Lung microvascular endothelial cell (primary cell): ENCODE data around the gene CCDC3. TPM values are rescaled to one million over a fixed set of nuclear protein-coding genes. Genes with fewer than 3 reads are reported as not detected.

Experiments used
- DNase-seq, 2 donors: peaks; one replicate each; pipeline versions ENCODE4 v3.0.0 to v3.0.0-alpha.2; 2010; ENCODE audit warnings: low read depth in 2 of 2
- total RNA-seq: library from RNA; depleted of rRNA; stranded (reverse); fragments of >200 nt; gene quantifications from 2 replicates; pipeline ENCODE4 v1.2.1, GENCODE V29; 2014

The CCDC3 gene
- total RNA-seq, 1 donor from 2014 or later = 0.60 TPM

- DNase-seq = no peak
These were observed 39.9 kb downstream of the CCDC3 start for GRCh38 chr10:12961416-12962205.

- DNase-seq = no peak
These were observed 40.6 kb downstream of the CCDC3 start for GRCh38 chr10:12960941-12961340.

DNA sequence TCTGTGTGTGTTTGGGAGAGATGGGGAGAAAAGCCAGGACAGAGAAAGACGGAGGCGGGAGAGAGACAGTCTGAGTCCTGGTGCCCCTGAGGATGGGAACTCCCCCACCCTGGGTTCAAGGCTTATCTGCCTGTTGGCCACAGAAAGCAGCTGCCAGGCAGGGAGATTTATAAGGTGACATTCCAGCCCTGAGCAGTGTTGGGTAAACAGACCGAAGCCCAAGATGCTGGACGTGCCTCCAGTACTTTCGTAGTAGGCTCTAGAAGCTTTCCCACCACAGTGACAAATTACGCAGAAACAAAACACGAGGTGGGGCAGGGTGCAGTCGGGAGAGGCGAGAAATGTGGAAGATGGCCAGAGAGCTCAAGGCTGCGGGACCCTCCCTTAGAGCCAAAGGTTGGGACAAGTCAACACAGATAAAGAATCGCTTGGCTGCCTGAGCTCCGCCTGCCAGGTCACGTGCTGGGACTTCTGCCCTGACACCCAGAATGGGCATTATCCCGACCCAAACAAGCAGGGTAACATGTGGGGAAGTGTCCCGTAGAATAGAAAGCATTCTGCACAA is 41.1 kb downstream of the CCDC3 start:
- DNase-seq = no peak

DNA sequence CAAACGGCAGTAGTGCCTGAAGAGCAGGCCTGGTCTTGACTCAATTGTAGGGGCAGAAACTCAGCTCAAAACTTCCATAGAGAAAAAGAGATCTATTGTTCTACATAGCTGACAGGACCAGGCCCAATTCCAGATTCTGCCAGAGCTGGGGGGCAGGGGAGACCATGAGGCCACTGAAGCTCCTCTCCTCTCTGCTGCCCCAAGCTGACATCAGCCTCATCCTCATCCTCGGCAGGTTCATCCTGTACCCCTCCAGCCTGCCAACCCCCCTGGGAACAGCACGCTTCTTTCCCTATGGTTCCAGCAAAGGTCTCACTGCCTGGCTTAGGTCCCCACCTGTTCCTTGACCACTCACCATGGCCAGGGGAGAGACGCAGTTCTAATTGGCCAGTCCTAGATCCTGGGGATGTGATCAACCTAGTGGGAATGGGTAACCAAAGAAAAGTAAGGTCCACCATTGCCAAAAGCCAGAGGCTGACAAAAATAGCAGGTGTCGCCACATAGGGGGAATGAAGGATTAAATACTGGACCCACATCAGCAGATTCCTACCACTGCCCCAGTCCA is 42.9 kb downstream of the CCDC3 start:
- DNase-seq = no peak

DNA sequence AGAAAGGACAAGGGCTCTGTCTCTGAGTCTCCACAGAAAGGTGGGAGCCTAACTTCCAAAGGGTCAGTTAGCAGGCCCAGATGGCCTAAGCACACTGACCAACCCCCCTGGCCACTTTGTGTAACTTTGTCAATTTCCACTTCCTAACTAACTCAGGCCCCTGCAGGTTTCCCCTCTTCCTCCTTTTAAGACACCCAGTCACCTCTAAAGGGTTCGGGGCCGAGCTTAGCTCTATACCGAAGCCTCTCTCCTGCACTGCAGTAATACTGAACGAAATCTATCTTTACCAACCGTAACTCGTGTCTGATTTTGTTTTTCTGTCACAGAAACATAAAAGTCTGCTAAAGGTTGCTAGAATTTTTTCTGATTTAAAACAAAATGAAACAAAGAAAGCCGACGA is 44.4 kb downstream of the CCDC3 start:
- DNase-seq = no peak

DNA sequence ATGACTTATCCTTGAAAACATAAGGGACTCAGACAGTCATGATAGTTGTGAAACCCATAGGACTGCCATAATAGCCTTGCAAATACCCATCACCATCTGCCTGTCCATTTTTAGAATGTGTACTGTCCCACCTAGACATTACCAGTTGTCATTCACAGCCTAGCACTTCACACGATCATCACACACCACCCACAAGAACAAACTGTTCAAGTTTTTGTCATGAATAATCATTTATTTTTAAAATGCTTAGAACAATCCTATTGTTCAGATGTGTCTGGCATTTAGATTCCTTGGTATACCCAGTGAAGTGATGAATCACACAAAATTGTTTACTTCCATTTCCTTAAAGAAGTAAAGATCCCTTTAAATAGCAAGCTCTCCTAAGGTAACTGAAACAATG is 46.6 kb downstream of the CCDC3 start:
- peak in 1 of 2 donors; percentile 21 for DNase-seq

DNA sequence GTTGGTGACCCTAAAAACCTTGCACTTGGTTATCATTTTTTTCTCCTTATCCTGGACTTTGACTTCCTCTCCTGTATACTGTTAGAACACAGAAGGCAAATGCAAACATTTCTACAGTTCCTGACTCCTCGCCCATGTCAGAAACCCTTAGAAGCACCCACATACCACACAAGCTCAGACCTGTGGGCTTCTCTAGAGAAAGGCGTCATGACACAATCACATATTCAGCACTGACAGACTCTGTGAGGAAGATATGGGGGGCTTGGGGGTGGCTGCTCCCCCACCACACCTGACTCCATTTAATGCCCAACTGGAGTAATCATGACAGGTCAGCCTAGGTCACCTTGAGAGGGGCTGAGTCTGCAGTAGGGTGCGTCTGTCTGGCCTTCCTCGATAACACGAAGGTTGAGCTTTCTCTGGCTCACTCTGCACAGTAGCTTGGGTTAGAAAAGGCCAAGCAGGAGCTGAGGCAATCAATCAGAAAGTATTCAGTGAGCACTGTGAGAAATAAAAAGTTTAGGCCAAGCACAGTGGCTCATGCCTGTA is 50.9 kb downstream of the CCDC3 start:
- DNase-seq = no peak

- DNase-seq = peak in 1 of 2 donors; percentile 5
These were observed 52.3 kb downstream of the CCDC3 start for GRCh38 chr10:12949248-12949647.

DNA sequence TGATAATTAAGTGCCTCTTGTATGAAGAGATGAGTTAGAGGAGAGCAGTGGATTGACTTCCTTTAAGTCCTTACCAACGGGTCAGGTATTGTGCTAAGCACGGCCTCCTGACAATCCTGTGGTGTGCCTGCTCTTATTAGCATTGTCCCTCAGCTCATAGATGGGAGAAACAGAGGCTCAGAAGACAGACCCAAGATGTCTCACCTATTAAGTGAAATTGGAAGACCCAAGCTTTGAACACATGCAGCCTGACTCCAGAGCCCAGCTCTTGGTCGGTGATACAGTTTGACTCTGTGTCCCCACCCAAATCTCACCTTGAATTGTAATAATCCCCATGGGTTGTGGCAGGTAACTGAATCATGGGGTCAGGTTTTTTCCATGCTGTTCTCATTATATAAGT is 53.8 kb downstream of the CCDC3 start:
- no peak for DNase-seq

- no peak for DNase-seq
These were observed 55.1 kb downstream of the CCDC3 start for GRCh38 chr10:12946372-12946771.

DNA sequence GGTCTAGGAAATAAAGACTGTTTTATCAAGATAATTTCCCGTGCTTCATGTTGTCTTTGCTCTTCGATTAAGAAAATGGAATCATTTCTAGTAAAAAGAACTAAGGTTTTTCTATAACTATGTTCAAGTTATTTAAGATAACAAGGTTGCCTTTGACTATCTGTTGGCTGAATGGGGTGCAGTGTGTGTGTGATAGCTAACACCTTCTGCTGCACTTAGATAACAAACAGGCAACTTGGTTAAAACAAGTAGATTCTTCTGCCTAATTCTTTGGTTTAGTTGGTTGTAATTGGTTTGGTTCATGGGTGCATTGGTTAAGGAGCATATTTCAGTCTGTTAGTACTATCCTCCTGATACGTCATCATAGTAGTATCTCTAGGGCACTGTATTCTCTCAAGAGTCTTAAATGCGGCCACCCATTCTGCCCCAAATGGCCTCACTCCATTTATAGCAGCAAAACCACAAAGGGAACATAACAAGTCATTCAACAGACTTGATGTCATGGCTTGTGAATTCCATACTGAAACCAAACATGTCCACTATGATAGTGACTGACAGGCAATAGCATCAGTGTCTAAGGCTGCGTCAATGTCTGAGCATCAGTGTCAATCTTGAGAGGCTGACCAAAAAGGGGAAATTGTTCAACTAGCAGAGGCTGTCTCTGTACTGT is 55.7 kb downstream of the CCDC3 start:
- DNase-seq = no peak

- DNase-seq = no peak
These were observed 56.6 kb downstream of the CCDC3 start for GRCh38 chr10:12944931-12945330.

GRCh38 chr10:12943425-12943824 is 58.1 kb downstream of the CCDC3 start:
- DNase-seq = no peak

- no peak for DNase-seq
These were observed 59.5 kb downstream of the CCDC3 start for GRCh38 chr10:12941966-12942365.

DNA sequence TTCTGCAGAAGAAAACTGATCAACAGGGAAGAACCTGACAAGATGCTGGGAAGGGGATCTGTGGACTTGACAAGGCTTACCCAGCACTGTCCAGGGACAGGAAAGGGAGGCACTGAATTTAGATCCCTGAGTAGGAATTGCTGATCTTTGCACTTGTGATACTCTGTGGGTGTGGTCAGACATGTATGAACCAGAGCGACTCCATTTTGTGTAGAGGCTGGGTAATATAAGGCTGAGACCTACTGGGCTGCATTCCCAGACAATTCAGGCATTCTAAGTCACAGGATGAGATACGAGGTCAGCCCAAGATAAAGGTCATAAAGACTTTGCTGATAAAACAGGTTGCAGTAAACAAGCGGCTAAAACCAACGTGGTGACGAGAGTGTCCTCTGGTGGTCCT is 60.7 kb downstream of the CCDC3 start:
- no peak for DNase-seq

DNA sequence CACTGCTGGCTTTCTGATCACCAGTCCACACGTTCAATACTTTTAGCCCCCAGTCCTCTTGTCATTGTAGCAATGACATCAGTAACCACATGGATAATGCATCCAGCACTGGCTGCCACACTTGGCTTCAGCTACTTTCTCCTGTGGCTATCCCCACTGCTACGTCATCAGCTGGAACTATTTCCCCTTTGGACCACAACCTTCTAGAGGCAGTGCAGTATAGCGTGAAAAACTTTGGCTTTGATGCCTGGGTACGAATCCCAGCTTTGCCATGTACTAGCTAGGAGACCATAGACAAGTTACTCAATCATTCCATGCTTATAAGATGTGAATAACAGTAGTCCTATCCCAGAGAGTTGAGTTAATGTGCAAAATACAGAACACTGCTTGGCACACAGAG is 63.2 kb downstream of the CCDC3 start:
- DNase-seq = no peak

GRCh38 chr10:12937527-12937926 is 64.0 kb downstream of the CCDC3 start:
- DNase-seq = no peak

GRCh38 chr10:12934777-12935176 is 66.7 kb downstream of the CCDC3 start:
- DNase-seq = no peak

DNA sequence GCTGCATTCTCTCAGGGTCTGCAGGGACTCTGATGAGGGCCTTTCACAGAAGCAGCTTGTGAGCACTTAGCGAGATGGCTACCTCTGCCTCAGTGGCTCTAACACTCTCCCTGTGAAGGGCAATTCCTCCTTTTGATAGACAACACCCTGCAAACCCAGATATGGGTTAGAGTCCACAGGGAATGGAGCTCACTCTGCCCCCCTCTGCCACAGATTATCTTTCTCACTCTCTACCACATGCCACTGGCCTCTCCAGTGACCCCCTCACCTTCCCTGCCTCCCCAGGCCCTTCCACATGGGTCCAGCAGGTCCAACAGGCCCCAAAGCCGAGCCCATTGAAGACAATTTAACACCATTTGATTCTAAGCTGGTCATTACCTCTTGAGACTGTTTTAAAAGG is 72.1 kb downstream of the CCDC3 start:
- DNase-seq = no peak

DNA sequence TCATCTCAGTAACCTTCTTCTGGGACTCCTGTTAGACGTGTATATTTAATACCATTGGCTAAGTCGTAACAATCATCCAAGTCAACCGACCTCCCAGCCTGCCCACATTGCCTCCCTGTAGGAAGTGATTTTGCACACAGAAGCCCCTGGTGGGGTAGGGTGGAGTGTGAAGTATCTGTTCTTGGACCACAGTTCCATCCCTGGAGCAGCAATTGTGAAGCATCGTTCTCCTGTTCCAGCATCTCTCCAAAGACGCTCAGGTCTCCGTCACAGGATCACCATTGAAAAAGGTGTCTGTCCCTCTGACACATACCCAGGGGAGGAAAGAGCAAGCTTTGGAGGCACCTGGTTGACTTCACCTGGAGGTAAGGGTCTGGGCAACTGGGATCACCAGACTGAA is 72.9 kb downstream of the CCDC3 start:
- DNase-seq = no peak

DNA sequence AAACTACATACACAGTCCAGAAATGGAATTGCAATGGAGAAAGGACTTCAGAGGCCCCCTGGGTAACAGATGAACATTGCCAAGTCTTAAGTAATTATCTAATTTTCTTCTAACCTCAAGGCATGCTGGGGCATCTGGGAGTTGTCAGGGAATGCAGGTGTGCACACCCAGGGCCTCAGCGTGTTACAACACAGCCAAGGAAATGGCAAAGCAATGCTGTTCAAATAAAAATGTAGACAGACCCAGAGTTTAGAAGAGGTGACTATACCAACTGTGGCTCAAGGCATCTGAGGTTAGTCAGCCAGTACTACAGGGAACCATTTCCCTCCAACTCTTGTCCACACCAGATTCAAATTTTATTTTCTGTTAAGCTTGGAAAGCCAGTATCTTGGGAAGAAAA is 73.6 kb downstream of the CCDC3 start:
- DNase-seq = no peak

GRCh38 chr10:12925845-12926244 is 75.7 kb downstream of the CCDC3 start:
- DNase-seq = no peak
